ENCODE measurements around the gene AIP.

AIP gene

GRCh38 chr11:67498544-67498972 lies 15.7 kb downstream of the AIP start:
- Histone ChIP-seq H3K4me3 (ENCODE audit: low read depth, low read length) (no peak overlapping the region), H3K27me3 (replicated peaks) (no peaks in the 10 kb centered on the region), H3K36me3 (replicated peaks) (peaks cover 62% of the 10 kb centered on the region), H3K27ac (no peak overlapping the region)
- no peak for DNase-seq
- in situ Hi-C loops (cut with HindIII; ENCODE audit: low pct_ligation_motif_present, low sequenced_read_pairs), result no loop called here
- no peak for TF ChIP-seq CTCF (IDR thresholded peaks at IDR 0.05; ENCODE audit: low read depth, low read length, missing control alignments)

- Histone ChIP-seq H3K36me3 (replicated peaks) (peaks cover 53% of the 10 kb centered on the region), H3K27ac (no peak overlapping the region), H3K27me3 (replicated peaks) (no peaks in the 10 kb centered on the region), H3K4me3 (ENCODE audit: low read depth, low read length) (no peak overlapping the region)
- TF ChIP-seq CTCF (IDR thresholded peaks at IDR 0.05; ENCODE audit: low read depth, low read length, missing control alignments), result no peak
- in situ Hi-C loops (cut with HindIII; ENCODE audit: low pct_ligation_motif_present, low sequenced_read_pairs), result no loop called here
- DNase-seq, result no peak
Observed at GRCh38 chr11:67499808-67500483, 17.1 kb downstream of the AIP start.

GRCh38 chr11:67500484-67500821 lies 17.6 kb downstream of the AIP start:
- peaks cover 48% of the 10 kb centered on the region for H3K36me3 ChIP-seq (replicated peaks)
- TF ChIP-seq CTCF (IDR thresholded peaks at IDR 0.05; ENCODE audit: low read depth, low read length, missing control alignments), result no peak
- H3K4me3 ChIP-seq (ENCODE audit: low read depth, low read length), result no peak overlapping the region
- no peaks in the 10 kb centered on the region for H3K27me3 ChIP-seq (replicated peaks)
- DNase-seq, result no peak
- in situ Hi-C loops (cut with HindIII; ENCODE audit: low pct_ligation_motif_present, low sequenced_read_pairs), result no loop called here
- H3K27ac ChIP-seq, result no peak overlapping the region

- Histone ChIP-seq H3K27me3 (replicated peaks) (no peaks in the 10 kb centered on the region), H3K36me3 (replicated peaks) (peaks cover 42% of the 10 kb centered on the region), H3K27ac (no peak overlapping the region), H3K4me3 (ENCODE audit: low read depth, low read length) (no peak overlapping the region)
- in situ Hi-C loops (cut with HindIII; ENCODE audit: low pct_ligation_motif_present, low sequenced_read_pairs), result no loop called here
- DNase-seq, result no peak
- TF ChIP-seq CTCF (IDR thresholded peaks at IDR 0.05; ENCODE audit: low read depth, low read length, missing control alignments), result no peak
Observed at GRCh38 chr11:67500831-67501715, 18.2 kb downstream of the AIP start.

DNA sequence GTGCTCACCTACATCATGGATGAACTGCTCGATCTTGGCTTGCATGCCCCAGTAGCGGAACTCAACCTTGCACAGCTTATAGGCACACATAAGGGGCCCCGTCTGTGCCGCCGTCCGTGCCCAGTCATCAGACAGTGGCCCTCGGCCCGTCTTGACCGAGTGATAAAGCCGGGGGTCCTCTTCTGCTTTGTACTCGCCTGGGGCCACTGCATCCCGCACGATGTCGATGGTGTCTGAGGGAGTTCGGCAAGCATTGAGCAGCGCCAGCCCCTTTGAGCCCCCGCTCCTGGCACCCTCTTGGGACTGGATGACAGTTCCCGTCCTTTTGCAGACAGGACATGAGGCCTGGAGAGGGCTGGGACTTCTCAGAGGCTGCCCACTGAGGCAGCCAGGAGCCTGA lies 19.0 kb downstream of the AIP start:
- no peaks in the 10 kb centered on the region for H3K27me3 ChIP-seq (replicated peaks)
- peaks cover 35% of the 10 kb centered on the region for H3K36me3 ChIP-seq (replicated peaks)
- DNase-seq, result no peak
- in situ Hi-C loops (cut with HindIII; ENCODE audit: low pct_ligation_motif_present, low sequenced_read_pairs), result no loop called here
- TF ChIP-seq CTCF (IDR thresholded peaks at IDR 0.05; ENCODE audit: low read depth, low read length, missing control alignments), result no peak
- H3K4me3 ChIP-seq (ENCODE audit: low read depth, low read length), result no peak overlapping the region
- H3K27ac ChIP-seq, result no peak overlapping the region
